Stimulated activated CD4-positive, alpha-beta T cell treated with anti-CD3 and anti-CD28 coated beads, Interleukin-4, amount 100 ng/mL, for 4 hours (primary cell): ENCODE measurements around the gene MACO1.
"Not testable (repeated sequence)": the region's sequence is repeated elsewhere in the genome, so short reads cannot be mapped to it uniquely, and the experiment has no call there.

Experiments
- DNase-seq, 2 experiments: peaks; one replicate each; pipeline ENCODE4 v3.0.0-alpha.2; 2020

Gene MACO1

GRCh38 chr1:25460020-25460419, 29.3 kb downstream of the MACO1 start:
- DNase-seq: no peak

DNA sequence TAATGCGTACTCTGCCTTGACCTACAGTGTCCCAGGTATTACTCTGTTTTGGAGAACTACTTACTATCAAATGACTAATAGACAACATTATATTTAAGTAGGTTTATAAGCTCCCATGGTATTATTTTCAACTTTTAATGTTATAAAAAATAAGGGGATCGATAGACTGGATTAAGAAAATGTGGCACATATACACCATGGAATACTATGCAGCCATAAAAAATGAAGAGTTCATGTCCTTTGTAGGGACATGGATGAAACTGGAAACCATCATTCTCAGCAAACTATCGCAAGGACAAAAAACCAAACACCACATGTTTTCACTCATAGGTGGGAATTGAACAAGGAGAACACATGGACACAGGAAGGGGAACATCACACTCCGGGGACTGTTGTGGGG, 30.1 kb downstream of the MACO1 start:
- not testable (repeated sequence) for DNase-seq

DNA sequence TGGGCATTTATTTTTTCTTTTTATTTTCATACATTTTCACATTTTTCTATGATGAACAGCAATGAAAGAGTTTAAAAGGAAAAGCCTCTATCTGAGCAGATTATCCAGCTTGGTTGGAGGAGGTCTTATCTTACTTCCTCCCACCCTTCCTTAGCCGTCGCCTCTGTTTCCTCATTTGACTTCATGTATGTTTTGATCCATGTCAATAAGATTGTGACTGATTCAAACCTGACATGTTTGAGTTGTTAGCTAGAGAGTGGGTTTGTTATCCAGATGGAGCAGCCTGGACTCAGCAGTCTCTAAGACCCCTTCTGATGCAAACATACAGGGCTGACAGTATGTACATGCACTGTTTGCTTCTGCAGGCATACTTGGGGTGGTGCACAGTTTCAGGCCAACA, 31.2 kb downstream of the MACO1 start:
- DNase-seq: no peak

DNA sequence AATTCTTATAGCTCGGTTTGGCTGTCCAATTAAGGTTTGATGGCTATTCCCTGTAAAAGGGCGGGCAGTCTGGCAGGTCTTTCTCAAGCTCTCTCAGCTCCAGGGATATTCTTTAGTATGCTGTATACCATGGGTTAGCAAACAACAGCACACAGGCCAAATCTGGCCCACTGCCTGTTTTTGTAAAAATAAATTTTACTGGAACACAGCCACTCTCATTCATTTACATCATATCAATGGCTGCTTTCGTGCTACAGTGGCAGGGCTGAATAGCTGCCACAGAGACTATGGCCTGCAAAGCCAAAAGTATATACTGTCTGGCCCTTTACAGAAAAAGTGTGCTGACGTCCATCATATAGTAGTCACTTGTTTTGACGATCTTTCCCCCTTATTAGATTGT, 32.0 kb downstream of the MACO1 start:
- no peak for DNase-seq

DNA sequence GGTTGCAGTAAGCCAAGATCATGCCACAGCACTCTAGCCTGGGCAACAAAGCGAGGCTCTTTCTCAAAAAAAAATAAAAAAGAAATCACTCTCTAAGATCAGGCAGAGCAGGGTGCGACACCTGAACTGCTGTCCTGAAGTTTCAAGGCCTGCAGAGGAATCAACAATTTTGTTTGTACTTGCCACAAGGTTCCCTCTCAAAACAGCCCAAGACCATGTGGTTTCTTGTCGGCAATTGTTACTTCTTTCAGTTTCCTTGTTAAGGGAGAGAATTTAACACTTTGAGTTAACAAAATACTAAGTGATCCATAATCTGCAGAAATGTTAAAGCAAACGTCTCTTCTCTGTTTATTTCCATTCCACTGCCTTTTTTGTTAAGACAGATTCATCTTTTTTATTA, 36.5 kb downstream of the MACO1 start:
- DNase-seq: no peak

- DNase-seq: no peak
These were observed 36.9 kb downstream of the MACO1 start for GRCh38 chr1:25467616-25468015.

DNA sequence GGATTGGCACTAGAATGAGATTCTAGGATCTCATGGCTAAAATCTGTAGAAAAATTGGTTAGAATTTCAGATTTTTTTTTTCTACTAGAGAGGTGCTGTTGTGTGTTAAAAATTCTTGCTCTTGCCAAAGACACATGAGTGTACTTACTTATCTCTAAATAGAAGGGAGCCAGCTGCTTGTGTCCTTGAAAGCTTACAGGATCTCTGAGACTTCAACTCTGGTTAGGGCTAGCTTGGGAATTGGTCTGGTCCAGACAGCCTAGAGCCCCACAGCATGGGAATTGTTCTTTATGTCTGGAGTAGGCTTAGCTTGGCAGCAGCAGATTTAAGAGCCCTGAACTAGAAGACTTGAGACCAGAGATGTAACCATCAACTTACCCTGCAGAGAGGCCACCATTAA, 37.3 kb downstream of the MACO1 start:
- no peak for DNase-seq

DNA sequence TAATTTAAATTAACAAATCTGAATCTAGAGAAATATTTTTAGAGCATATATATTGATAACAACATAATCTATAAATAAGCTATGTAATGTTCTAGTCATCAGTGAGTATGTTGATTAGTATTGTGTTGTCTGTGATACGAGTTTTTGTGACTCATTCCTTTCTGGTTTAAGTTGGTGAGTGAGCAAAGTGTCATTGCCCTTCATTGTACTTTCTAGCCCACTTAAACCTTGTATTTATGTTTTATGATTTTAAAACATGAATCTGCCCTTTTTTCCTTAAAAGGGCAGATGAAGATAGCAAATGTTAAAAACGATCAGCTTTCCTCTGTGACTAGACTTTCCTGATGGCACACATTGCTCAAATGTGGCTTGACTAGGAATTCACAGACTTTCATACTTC, 38.5 kb downstream of the MACO1 start:
- DNase-seq: no peak

DNA sequence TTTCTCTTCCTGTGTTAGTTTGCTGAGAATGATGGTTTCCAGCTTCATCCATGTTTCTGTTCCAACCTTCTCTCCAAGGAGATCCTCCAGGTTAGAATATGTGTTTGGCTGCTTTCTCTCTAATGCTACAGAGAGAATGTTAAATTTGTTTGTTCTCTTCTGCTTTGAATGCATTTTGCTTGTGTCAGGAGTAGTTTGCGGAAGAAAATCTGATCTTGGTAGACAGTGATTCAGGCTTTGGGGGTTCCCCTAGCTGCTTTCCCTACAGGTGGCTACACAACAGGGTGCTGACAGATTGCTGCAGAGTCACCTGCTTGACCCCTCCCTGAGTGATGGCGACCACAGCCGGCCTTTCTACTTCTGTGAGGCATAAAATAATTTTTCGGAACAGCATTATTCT, 41.8 kb downstream of the MACO1 start:
- peak in 1 of 2 experiments; percentile 21 for DNase-seq

DNA sequence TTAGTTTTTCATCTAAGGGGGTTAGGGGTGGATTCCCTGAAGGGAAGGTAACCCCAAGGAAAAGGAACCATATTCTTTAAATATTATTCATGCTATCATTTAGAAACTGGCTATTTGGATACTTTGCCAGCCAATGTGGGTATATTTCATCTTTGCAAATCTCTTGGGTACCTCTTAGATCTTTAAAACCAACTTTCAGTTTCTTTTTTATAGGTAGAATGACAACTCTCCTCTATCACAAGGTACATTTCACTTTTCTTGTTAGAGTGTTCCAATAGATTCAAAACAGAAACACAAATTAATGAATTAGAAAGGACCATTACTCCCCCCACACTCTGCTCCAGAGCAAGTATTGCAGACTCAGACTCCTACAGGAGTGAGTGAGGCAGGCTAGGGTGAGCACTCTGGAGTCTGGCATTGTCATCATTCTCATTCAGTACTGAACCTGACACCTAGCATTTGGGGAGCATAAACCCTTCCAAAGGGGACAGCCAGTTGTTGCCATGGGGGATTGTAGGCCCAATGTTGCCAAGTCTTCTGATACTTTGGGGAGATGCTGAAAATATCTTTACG, 43.0 kb downstream of the MACO1 start:
- DNase-seq: no peak

GRCh38 chr1:25474439-25475047, 43.8 kb downstream of the MACO1 start:
- DNase-seq: no peak

DNA sequence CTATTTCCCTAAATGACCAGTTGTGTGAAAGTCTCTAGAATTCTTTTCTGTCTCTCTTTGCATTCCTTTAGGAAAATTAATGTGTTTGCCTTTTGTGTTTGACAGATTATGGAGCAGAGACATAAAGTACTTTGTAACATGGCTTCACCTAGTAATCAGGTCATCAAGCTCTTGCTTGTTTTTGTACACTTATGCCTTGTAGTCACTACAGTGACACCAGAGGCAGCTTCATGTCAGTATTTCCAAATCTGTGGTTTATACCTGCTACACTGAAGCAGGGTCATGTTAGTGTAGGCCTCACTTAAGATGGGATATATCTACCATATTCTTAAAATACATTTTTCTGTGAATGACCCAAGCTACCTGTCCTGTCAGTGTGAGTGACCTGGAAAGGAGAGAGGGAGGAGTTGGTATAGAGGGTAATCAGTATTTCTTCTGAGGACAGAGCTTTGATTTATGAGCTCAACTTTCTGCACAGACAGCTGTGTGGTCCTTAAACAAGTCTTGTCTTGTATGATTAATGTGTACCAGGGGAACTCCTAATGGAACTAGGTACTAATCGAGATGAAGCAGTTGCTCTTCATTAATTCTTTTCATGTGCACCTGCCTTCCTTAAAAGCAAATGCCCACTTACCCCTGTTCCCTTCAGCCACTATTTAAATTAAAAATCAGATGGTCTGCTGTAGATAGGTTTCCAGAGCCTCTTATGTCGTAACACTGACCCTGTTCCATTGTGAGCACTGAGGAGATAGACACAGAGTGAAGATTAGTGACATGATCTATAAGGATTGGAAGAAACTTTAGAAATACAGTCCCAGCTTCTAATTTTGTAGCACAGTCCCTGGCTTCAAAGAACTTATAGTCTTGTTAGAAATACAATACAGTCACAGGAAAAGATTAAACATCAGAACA, 45.7 kb downstream of the MACO1 start:
- no peak for DNase-seq

GRCh38 chr1:25477448-25478034, 46.8 kb downstream of the MACO1 start:
- DNase-seq: no peak

GRCh38 chr1:25478633-25479032, 47.9 kb downstream of the MACO1 start:
- no peak for DNase-seq

GRCh38 chr1:25481625-25482024, 50.9 kb downstream of the MACO1 start:
- DNase-seq: no peak

DNA sequence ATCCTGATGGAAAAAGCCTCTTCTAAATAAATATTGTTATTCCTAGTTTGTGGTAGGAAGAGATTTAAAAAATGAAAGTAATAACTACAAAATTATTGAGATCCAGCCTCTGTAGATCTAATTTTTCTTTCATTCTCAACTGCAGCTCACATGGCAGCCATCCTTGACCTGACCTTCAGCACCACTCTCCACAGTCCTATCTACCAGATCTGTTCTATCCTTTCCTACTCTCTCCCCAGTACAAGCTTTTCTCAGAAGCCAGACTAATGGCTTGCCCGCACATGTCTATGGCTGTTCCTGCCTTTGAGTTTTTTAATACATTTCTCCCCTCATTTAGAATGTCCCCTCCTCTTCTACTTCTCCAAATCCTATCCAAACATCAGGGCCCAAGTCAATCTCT, 51.5 kb downstream of the MACO1 start:
- no peak for DNase-seq

DNA sequence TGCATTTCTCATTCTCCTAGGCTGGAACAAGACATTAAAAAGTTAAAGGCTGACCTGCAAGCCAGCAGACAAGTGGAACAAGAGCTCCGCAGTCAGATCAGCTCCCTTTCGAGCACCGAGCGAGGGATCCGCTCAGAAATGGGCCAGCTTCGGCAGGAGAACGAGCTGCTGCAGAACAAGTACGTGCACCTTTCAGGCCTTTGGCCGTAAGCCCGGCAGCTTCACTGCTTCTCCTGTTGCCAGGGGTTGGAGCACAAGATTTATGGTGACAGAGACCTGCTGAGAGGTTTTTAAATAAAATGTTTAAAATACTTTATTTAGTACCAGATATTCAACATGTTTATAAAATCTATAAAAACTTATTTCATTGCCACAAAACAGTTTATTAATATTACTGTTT, 53.4 kb downstream of the MACO1 start:
- no peak for DNase-seq

DNA sequence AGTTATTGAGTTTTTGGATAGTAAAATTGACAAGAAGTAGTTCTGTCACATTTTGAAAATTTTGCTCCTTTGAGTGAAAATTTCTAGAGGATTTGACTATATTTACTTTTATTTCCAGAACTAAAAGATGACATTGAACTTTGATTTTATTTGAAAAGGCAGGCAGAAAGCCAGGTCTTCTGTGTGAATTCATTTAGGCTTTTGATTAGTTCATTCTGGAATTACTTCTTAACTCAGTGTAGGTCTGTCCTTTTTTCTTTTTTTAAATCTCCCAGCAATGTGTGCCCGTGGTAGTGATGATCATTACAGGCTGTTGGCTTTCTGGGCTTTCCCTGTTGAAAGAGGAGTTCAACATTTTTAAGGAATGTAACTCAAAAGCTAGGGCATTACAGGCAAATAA, 53.8 kb downstream of the MACO1 start:
- DNase-seq: no peak

GRCh38 chr1:25485536-25486411, 55.1 kb downstream of the MACO1 start:
- DNase-seq: no peak

DNA sequence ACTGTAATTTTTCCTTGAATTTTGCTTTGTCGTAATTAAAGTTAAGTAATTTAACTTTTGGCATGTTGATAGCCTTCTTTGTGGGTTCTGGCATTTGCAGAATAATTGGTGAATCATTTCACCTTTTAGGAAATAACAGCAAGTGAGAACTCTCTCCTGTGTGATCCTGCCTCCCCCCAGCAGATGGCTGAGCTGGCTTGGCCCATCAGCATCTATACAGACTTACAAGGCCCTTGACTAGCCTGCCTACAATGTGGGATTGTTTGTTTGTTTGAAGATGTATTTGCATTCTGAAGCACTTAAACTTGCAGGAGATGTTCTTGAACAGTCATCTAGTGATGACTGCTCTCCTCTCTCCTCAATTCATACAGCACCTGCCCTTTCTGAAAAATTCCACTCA, 55.9 kb downstream of the MACO1 start:
- no peak for DNase-seq

- peak in 1 of 2 experiments; percentile 21 for DNase-seq
These were observed 56.9 kb downstream of the MACO1 start for GRCh38 chr1:25487628-25488027.

GRCh38 chr1:25492323-25492722, 61.6 kb downstream of the MACO1 start:
- DNase-seq: no peak

GRCh38 chr1:25494952-25495351, 64.3 kb downstream of the MACO1 start:
- no peak for DNase-seq
